LHCN-M2 (cell line): ENCODE data around the gene PARD3B. TPM values are rescaled to one million over a fixed set of nuclear protein-coding genes. Genes with fewer than 3 reads are reported as not detected.

Experiments used
- DNase-seq: peaks from one replicate; pipeline ENCODE4 v3.0.0-alpha.2; 2012; ENCODE audit warnings: low read depth
- total RNA-seq: library from RNA; depleted of rRNA; stranded (reverse); fragments of >200 nt; gene quantifications from 2 replicates; pipeline ENCODE4 v1.2.3, GENCODE V29; 2014

PARD3B gene
- total RNA-seq, 1 experiment from 2014 or later: 4.0 TPM

GRCh38 chr2:205045706-205046105, 500.4 kb downstream of the PARD3B start:
- DNase-seq: no peak

GRCh38 chr2:205047273-205047839, 502.1 kb downstream of the PARD3B start:
- DNase-seq: no peak

- DNase-seq: no peak
These were observed 506.1 kb downstream of the PARD3B start for GRCh38 chr2:205051417-205051816.

GRCh38 chr2:205052781-205053180, 507.5 kb downstream of the PARD3B start:
- DNase-seq: no peak

GRCh38 chr2:205053827-205054410, 508.6 kb downstream of the PARD3B start:
- DNase-seq: no peak

- no peak for DNase-seq
These were observed 509.5 kb downstream of the PARD3B start for GRCh38 chr2:205054789-205055188.

GRCh38 chr2:205055251-205055650, 510.0 kb downstream of the PARD3B start:
- DNase-seq: no peak

GRCh38 chr2:205056151-205056561, 510.9 kb downstream of the PARD3B start:
- DNase-seq: no peak

- peak; percentile 26 for DNase-seq
These were observed 513.1 kb downstream of the PARD3B start for GRCh38 chr2:205058409-205058808.

GRCh38 chr2:205060269-205060668, 515.0 kb downstream of the PARD3B start:
- peak; percentile 87 for DNase-seq

- DNase-seq: no peak
These were observed 520.8 kb downstream of the PARD3B start for GRCh38 chr2:205066081-205066480.

GRCh38 chr2:205069928-205070327, 524.7 kb downstream of the PARD3B start:
- no peak for DNase-seq

- no peak for DNase-seq
These were observed 525.6 kb downstream of the PARD3B start for GRCh38 chr2:205070889-205071288.

GRCh38 chr2:205073433-205074020, 528.3 kb downstream of the PARD3B start:
- no peak for DNase-seq

GRCh38 chr2:205076405-205076804, 531.1 kb downstream of the PARD3B start:
- DNase-seq: no peak

GRCh38 chr2:205077159-205077558, 531.9 kb downstream of the PARD3B start:
- DNase-seq: no peak

GRCh38 chr2:205078762-205079161, 533.5 kb downstream of the PARD3B start:
- no peak for DNase-seq

- DNase-seq: no peak
These were observed 533.9 kb downstream of the PARD3B start for GRCh38 chr2:205079173-205079572.

- DNase-seq: peak; percentile 4
These were observed 541.4 kb downstream of the PARD3B start for GRCh38 chr2:205086662-205087061.

GRCh38 chr2:205087862-205088261, 542.6 kb downstream of the PARD3B start:
- no peak for DNase-seq

GRCh38 chr2:205089958-205090357, 544.7 kb downstream of the PARD3B start:
- no peak for DNase-seq

GRCh38 chr2:205091411-205091810, 546.1 kb downstream of the PARD3B start:
- no peak for DNase-seq

- no peak for DNase-seq
These were observed 548.8 kb downstream of the PARD3B start for GRCh38 chr2:205094031-205094430.
